DOHH2 (cell line): Measurements from ENCODE around the gene CDK4.

Source experiments
- H3F3A ChIP-seq: fragments of 200-600 bp; sonication (generic), shearing (Covaris generic); 2 replicates; pipeline ENCODE4 v1.6.0; 2016; ENCODE audit warnings: antibody characterized with exemption, mild to moderate bottlenecking; ENCODE audit not compliant: control insufficient read depth, insufficient read depth
- H3K27ac ChIP-seq: fragments of 200-600 bp; sonication (generic); 2 replicates; pipeline ENCODE4 v1.5.1; 2014; ENCODE audit warnings: low read depth, mild to moderate bottlenecking, low read length, moderate library complexity
- H3K27me3 ChIP-seq: fragments of 200-600 bp; sonication (generic); 2 replicates; pipeline ENCODE4 v1.6.1; 2014; ENCODE audit warnings: mild to moderate bottlenecking, low read length, mixed read lengths; ENCODE audit not compliant: control insufficient read depth
- H3K36me3 ChIP-seq: fragments of 200-600 bp; sonication (generic); 2 replicates; pipeline ENCODE4 v1.6.1; 2014; ENCODE audit warnings: mild to moderate bottlenecking, low read length, moderate library complexity, mixed read lengths; ENCODE audit not compliant: control insufficient read depth
- H3K4me1 ChIP-seq: fragments of 200-600 bp; sonication (generic); 2 replicates; pipeline ENCODE4 v1.6.1; 2014; ENCODE audit warnings: mild to moderate bottlenecking, low read length, mixed read lengths; ENCODE audit not compliant: control insufficient read depth
- H3K4me2 ChIP-seq: fragments of 200-600 bp; sonication (generic); 2 replicates; pipeline ENCODE4 v1.6.0; 2014; ENCODE audit warnings: mild to moderate bottlenecking, low read length, moderate library complexity
- H3K4me3 ChIP-seq: fragments of 200-600 bp; sonication (generic); 2 replicates; pipeline ENCODE4 v1.5.1; 2014; ENCODE audit warnings: mild to moderate bottlenecking, low read length, mixed read lengths
- H3K79me2 ChIP-seq: fragments of 200-600 bp; sonication (generic); 2 replicates; pipeline ENCODE4 v1.6.1; 2014; ENCODE audit warnings: mild to moderate bottlenecking, low read length, mixed read lengths; ENCODE audit not compliant: control insufficient read depth
- H3K9me2 ChIP-seq: fragments of 200-600 bp; sonication (generic); replicated peaks from 2 replicates; pipeline ENCODE4 v1.6.1; 2014; ENCODE audit warnings: mild to moderate bottlenecking, low read length, mixed read lengths; ENCODE audit not compliant: control insufficient read depth
- H3K9me3 ChIP-seq: fragments of 200-600 bp; sonication (generic); 2 replicates; pipeline ENCODE4 v1.6.1; 2014; ENCODE audit warnings: antibody characterized with exemption, low read length, mixed read lengths; ENCODE audit not compliant: control insufficient read depth, insufficient read depth
- H4K20me1 ChIP-seq: fragments of 200-600 bp; sonication (generic); 2 replicates; pipeline ENCODE4 v1.6.0; 2014; ENCODE audit warnings: low read depth, mild to moderate bottlenecking, antibody characterized with exemption, low read length, moderate library complexity; ENCODE audit not compliant: control insufficient read depth, insufficient read depth
- EZH2phosphoT487 ChIP-seq: fragments of 200-600 bp; sonication (generic); IDR thresholded peaks from 2 replicates; pipeline ENCODE4 v1.6.1; 2017; ENCODE audit warnings: borderline replicate concordance, mild to moderate bottlenecking, antibody characterized with exemption, low read length, moderate library complexity, mixed read lengths
- TF ChIP-seq, protein P1 (sequence below): fragments of 200-600 bp; sonication (generic); IDR thresholded peaks from one replicate; pipeline ENCODE4 v1.5.1; 2014; ENCODE audit warnings: antibody characterized with exemption, mild to moderate bottlenecking, low read depth, low read length; ENCODE audit not compliant: poor library complexity, severe bottlenecking

Gene CDK4

GRCh38 chr12:57713209-57713608 lies 38.9 kb downstream of the CDK4 start:
- Histone ChIP-seq H3K27me3 (no peaks in the 10 kb centered on the region), H4K20me1 (no peaks in the 10 kb centered on the region), H3K4me3 (no peak overlapping the region), H3K9me3 (no peaks in the 10 kb centered on the region), H3K79me2 (no peaks in the 10 kb centered on the region), H3K36me3 (peaks cover 31% of the 10 kb centered on the region), H3K4me1 (peaks cover 5% of the 10 kb centered on the region), H3F3A (0 out of 2 replicates have a peak, but pooled peaks cover under 1% of the 10 kb centered on the region), H3K4me2 (no peak overlapping the region), H3K9me2 (no peaks in the 10 kb centered on the region), H3K27ac (no peak overlapping the region)
- TF ChIP-seq, protein P1, sequence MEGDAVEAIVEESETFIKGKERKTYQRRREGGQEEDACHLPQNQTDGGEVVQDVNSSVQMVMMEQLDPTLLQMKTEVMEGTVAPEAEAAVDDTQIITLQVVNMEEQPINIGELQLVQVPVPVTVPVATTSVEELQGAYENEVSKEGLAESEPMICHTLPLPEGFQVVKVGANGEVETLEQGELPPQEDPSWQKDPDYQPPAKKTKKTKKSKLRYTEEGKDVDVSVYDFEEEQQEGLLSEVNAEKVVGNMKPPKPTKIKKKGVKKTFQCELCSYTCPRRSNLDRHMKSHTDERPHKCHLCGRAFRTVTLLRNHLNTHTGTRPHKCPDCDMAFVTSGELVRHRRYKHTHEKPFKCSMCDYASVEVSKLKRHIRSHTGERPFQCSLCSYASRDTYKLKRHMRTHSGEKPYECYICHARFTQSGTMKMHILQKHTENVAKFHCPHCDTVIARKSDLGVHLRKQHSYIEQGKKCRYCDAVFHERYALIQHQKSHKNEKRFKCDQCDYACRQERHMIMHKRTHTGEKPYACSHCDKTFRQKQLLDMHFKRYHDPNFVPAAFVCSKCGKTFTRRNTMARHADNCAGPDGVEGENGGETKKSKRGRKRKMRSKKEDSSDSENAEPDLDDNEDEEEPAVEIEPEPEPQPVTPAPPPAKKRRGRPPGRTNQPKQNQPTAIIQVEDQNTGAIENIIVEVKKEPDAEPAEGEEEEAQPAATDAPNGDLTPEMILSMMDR, result no peak
- no peak for TF ChIP-seq EZH2phosphoT487

GRCh38 chr12:57712701-57713100 lies 39.4 kb downstream of the CDK4 start:
- no peak overlapping the region for H3K27ac ChIP-seq
- H3K4me3 ChIP-seq, result no peak overlapping the region

GRCh38 chr12:57708296-57708695 lies 43.8 kb downstream of the CDK4 start:
- no peaks in the 10 kb centered on the region for H3K79me2 ChIP-seq
- H3K4me1 ChIP-seq, result no peaks in the 10 kb centered on the region
- H3K4me3 ChIP-seq, result no peak overlapping the region
- no peaks in the 10 kb centered on the region for H4K20me1 ChIP-seq
- peaks cover 29% of the 10 kb centered on the region for H3K36me3 ChIP-seq
- TF ChIP-seq EZH2phosphoT487, result no peak
- TF ChIP-seq, protein P1, result no peak
- 0 out of 2 replicates have a peak, but pooled peaks cover 2% of the 10 kb centered on the region for H3F3A ChIP-seq
- no peaks in the 10 kb centered on the region for H3K9me2 ChIP-seq
- H3K27ac ChIP-seq, result no peak overlapping the region
- peaks cover 8% of the 10 kb centered on the region; the same call in 1 of the 2 replicates for H3K9me3 ChIP-seq
- no peak overlapping the region for H3K4me2 ChIP-seq
- H3K27me3 ChIP-seq, result no peaks in the 10 kb centered on the region

More at GRCh38 chr12:57712701-57713100, 39.4 kb downstream of the CDK4 start:
- Histone ChIP-seq H3K9me2 (no peaks in the 10 kb centered on the region), H3F3A (0 out of 2 replicates have a peak, but pooled peaks cover 2% of the 10 kb centered on the region), H3K36me3 (peaks cover 26% of the 10 kb centered on the region), H3K4me1 (peaks cover 5% of the 10 kb centered on the region), H4K20me1 (no peaks in the 10 kb centered on the region), H3K4me2 (no peak overlapping the region), H3K79me2 (no peaks in the 10 kb centered on the region), H3K9me3 (no peaks in the 10 kb centered on the region), H3K27me3 (no peaks in the 10 kb centered on the region)
- TF ChIP-seq EZH2phosphoT487, result no peak
- TF ChIP-seq, protein P1, result no peak
